ENCODE results near the gene GALNT7. TPM values are rescaled to one million over a fixed set of nuclear protein-coding genes. Genes with fewer than 3 reads are reported as not detected.

The GALNT7 gene
- total RNA-seq, 1 experiment from 2014 or later, result 22.1 TPM

GRCh38 chr4:173243917-173244658, 75.5 kb downstream of the GALNT7 start:
- in situ Hi-C loops (cut with HindIII; ENCODE audit: low pct_unique_long_range_greater_than_20kb, low sequenced_read_pairs), result no loop called here
- no peak for DNase-seq (ENCODE audit: low read depth, low spot score)

- in situ Hi-C loops (cut with HindIII; ENCODE audit: low pct_unique_long_range_greater_than_20kb, low sequenced_read_pairs), result no loop called here
- no peak for DNase-seq (ENCODE audit: low read depth, low spot score)
Measured at GRCh38 chr4:173245952-173246351, 77.3 kb downstream of the GALNT7 start.

GRCh38 chr4:173246719-173247118, 78.1 kb downstream of the GALNT7 start:
- in situ Hi-C loops (cut with HindIII; ENCODE audit: low pct_unique_long_range_greater_than_20kb, low sequenced_read_pairs), result no loop called here
- no peak for DNase-seq (ENCODE audit: low read depth, low spot score)

GRCh38 chr4:173247321-173247720, 78.7 kb downstream of the GALNT7 start:
- DNase-seq (ENCODE audit: low read depth, low spot score), result no peak
- in situ Hi-C loops (cut with HindIII; ENCODE audit: low pct_unique_long_range_greater_than_20kb, low sequenced_read_pairs), result no loop called here

- DNase-seq (ENCODE audit: low read depth, low spot score), result no peak
- in situ Hi-C loops (cut with HindIII; ENCODE audit: low pct_unique_long_range_greater_than_20kb, low sequenced_read_pairs), result no loop called here
Measured at GRCh38 chr4:173248690-173249089, 80.1 kb downstream of the GALNT7 start.

- DNase-seq (ENCODE audit: low read depth, low spot score), result no peak
- in situ Hi-C loops (cut with HindIII; ENCODE audit: low pct_unique_long_range_greater_than_20kb, low sequenced_read_pairs), result loop anchor here (25.0 kb wide), 1 partner anchor 240 kb away; no protein-coding TSS in a partner anchor
Measured at GRCh38 chr4:173252024-173252935, 83.7 kb downstream of the GALNT7 start.

- in situ Hi-C loops (cut with HindIII; ENCODE audit: low pct_unique_long_range_greater_than_20kb, low sequenced_read_pairs), result loop anchor here (25.0 kb wide), 1 partner anchor 241 kb away; no protein-coding TSS in a partner anchor
- DNase-seq (ENCODE audit: low read depth, low spot score), result no peak
Measured at GRCh38 chr4:173253561-173253960, 85.0 kb downstream of the GALNT7 start.

- no peak for DNase-seq (ENCODE audit: low read depth, low spot score)
- in situ Hi-C loops (cut with HindIII; ENCODE audit: low pct_unique_long_range_greater_than_20kb, low sequenced_read_pairs), result loop anchor here (25.0 kb wide), 1 partner anchor 242 kb away; no protein-coding TSS in a partner anchor
Measured at GRCh38 chr4:173254646-173255045, 86.0 kb downstream of the GALNT7 start.

GRCh38 chr4:173256825-173257224, 88.2 kb downstream of the GALNT7 start:
- no peak for DNase-seq (ENCODE audit: low read depth, low spot score)
- in situ Hi-C loops (cut with HindIII; ENCODE audit: low pct_unique_long_range_greater_than_20kb, low sequenced_read_pairs), result loop anchor here (25.0 kb wide), 1 partner anchor 245 kb away; no protein-coding TSS in a partner anchor

- in situ Hi-C loops (cut with HindIII; ENCODE audit: low pct_unique_long_range_greater_than_20kb, low sequenced_read_pairs), result loop anchor here (25.0 kb wide), 1 partner anchor 246 kb away; no protein-coding TSS in a partner anchor
- DNase-seq (ENCODE audit: low read depth, low spot score), result peak; percentile 77
Measured at GRCh38 chr4:173257732-173258717, 89.4 kb downstream of the GALNT7 start.

GRCh38 chr4:173258866-173259265, 90.3 kb downstream of the GALNT7 start:
- DNase-seq (ENCODE audit: low read depth, low spot score), result no peak
- in situ Hi-C loops (cut with HindIII; ENCODE audit: low pct_unique_long_range_greater_than_20kb, low sequenced_read_pairs), result loop anchor here (25.0 kb wide), 1 partner anchor 247 kb away; no protein-coding TSS in a partner anchor

- no peak for DNase-seq (ENCODE audit: low read depth, low spot score)
- in situ Hi-C loops (cut with HindIII; ENCODE audit: low pct_unique_long_range_greater_than_20kb, low sequenced_read_pairs), result loop anchor here (25.0 kb wide), 1 partner anchor 247 kb away; no protein-coding TSS in a partner anchor
Measured at GRCh38 chr4:173259310-173259709, 90.7 kb downstream of the GALNT7 start.

GRCh38 chr4:173261052-173261451, 92.4 kb downstream of the GALNT7 start:
- in situ Hi-C loops (cut with HindIII; ENCODE audit: low pct_unique_long_range_greater_than_20kb, low sequenced_read_pairs), result loop anchor here (25.0 kb wide), 1 partner anchor 249 kb away; no protein-coding TSS in a partner anchor
- DNase-seq (ENCODE audit: low read depth, low spot score), result no peak

GRCh38 chr4:173262375-173262774, 93.8 kb downstream of the GALNT7 start:
- in situ Hi-C loops (cut with HindIII; ENCODE audit: low pct_unique_long_range_greater_than_20kb, low sequenced_read_pairs), result loop anchor here (25.0 kb wide), 1 partner anchor 250 kb away; no protein-coding TSS in a partner anchor
- DNase-seq (ENCODE audit: low read depth, low spot score), result no peak

GRCh38 chr4:173264245-173264644, 95.6 kb downstream of the GALNT7 start:
- no peak for DNase-seq (ENCODE audit: low read depth, low spot score)
- in situ Hi-C loops (cut with HindIII; ENCODE audit: low pct_unique_long_range_greater_than_20kb, low sequenced_read_pairs), result loop anchor here (25.0 kb wide), 1 partner anchor 252 kb away; no protein-coding TSS in a partner anchor

GRCh38 chr4:173264684-173265185, 96.1 kb downstream of the GALNT7 start:
- no peak for DNase-seq (ENCODE audit: low read depth, low spot score)
- in situ Hi-C loops (cut with HindIII; ENCODE audit: low pct_unique_long_range_greater_than_20kb, low sequenced_read_pairs), result loop anchor here (25.0 kb wide), 1 partner anchor 252 kb away; no protein-coding TSS in a partner anchor

GRCh38 chr4:173265751-173266150, 97.1 kb downstream of the GALNT7 start:
- in situ Hi-C loops (cut with HindIII; ENCODE audit: low pct_unique_long_range_greater_than_20kb, low sequenced_read_pairs), result loop anchor here (25.0 kb wide), 1 partner anchor 253 kb away; no protein-coding TSS in a partner anchor
- no peak for DNase-seq (ENCODE audit: low read depth, low spot score)
